Suprapubic skin (tissue), 3 donors: ENCODE measurements around the gene ARMC2.

Source experiments
- CTCF ChIP-seq, 2 donors: fragments of 200-600 bp in 1 of 2; fragments of 450-650 bp in 1 of 2; sonication (generic) in 1 of 2; IDR thresholded peaks; one replicate each; pipeline ENCODE4 v1.5.1; 2016 to 2019; ENCODE audit warnings: antibody characterized with exemption in 2 of 2, mild to moderate bottlenecking in 1 of 2, moderate library complexity in 1 of 2
- POLR2AphosphoS5 ChIP-seq, 3 donors: sonication (generic); formaldehyde crosslinking; IDR thresholded peaks; one replicate each; pipeline ENCODE4 v1.6.1; 2017; ENCODE audit warnings: antibody characterized with exemption in 3 of 3

- no peak for TF ChIP-seq POLR2AphosphoS5 (IDR thresholded peaks at IDR 0.05)
- TF ChIP-seq CTCF (IDR thresholded peaks at IDR 0.05): no peak
Observed at GRCh38 chr6:108928650-108929049, 80.4 kb downstream of the ARMC2 start.
